Gastroesophageal sphincter (tissue), 4 donors: ENCODE results near the gene SACM1L. TPM values are rescaled to one million over a fixed set of nuclear protein-coding genes. Genes with fewer than 3 reads are reported as not detected.

Source experiments
- ATAC-seq: fragments of 150-250 bp; one replicate; pipeline ENCODE4 v1.9.1; 2016; ENCODE audit warnings: mild to moderate bottlenecking, moderate library complexity
- H3K27ac ChIP-seq, 4 donors: fragments of 200-600 bp; sonication (generic) in 3 of 4; 1 replicate in 3 of 4; 2 replicates in 1 of 4; pipeline ENCODE4 v1.5.1; 2016 to 2019
- H3K27me3 ChIP-seq: fragments of 200-600 bp; sonication (generic); one replicate; pipeline ENCODE4 v1.5.1; 2019
- H3K36me3 ChIP-seq, 2 donors: fragments of 200-600 bp; sonication (generic); one replicate each; pipeline ENCODE4 v1.5.1; 2019; ENCODE audit warnings: control low read depth in 1 of 2
- H3K4me1 ChIP-seq, 3 donors: fragments of 200-600 bp; sonication (generic); 1 replicate in 2 of 3; 2 replicates in 1 of 3; pipeline ENCODE4 v1.5.1; 2016 to 2019; ENCODE audit warnings: control low read depth in 2 of 3
- H3K4me3 ChIP-seq, 2 donors: fragments of 200-600 bp; sonication (generic); one replicate each; pipeline ENCODE4 v1.5.1; 2019; ENCODE audit warnings: mild to moderate bottlenecking in 1 of 2, moderate library complexity in 1 of 2
- H3K9me3 ChIP-seq, 3 donors: fragments of 200-600 bp; sonication (generic); one replicate each; pipeline ENCODE4 v1.5.1; 2017 to 2019; ENCODE audit warnings: control low read depth in 2 of 3
- CTCF ChIP-seq, 4 experiments: fragments of 200-600 bp in 2 of 4; fragments of 450-650 bp in 2 of 4; sonication (generic) in 1 of 4; IDR thresholded peaks; one replicate each; pipeline ENCODE4 v1.5.1; 2017 to 2019; ENCODE audit warnings: antibody characterized with exemption in 4 of 4, mild to moderate bottlenecking in 2 of 4, moderate library complexity in 2 of 4
- EP300 ChIP-seq: sonication (generic); formaldehyde crosslinking; IDR thresholded peaks from one replicate; pipeline ENCODE4 v1.6.1; 2017; ENCODE audit warnings: antibody characterized with exemption, mild to moderate bottlenecking
- POLR2A ChIP-seq, 2 donors: fragments of 450-650 bp; IDR thresholded peaks; one replicate each; pipeline ENCODE4 v1.6.1; 2017; ENCODE audit warnings: antibody characterized with exemption in 2 of 2, mild to moderate bottlenecking in 2 of 2, moderate library complexity in 1 of 2
- POLR2AphosphoS5 ChIP-seq: sonication (generic); formaldehyde crosslinking; IDR thresholded peaks from one replicate; pipeline ENCODE4 v1.6.1; 2017; ENCODE audit warnings: antibody characterized with exemption
- WGBS, 2 donors: methylation state at CpG; one replicate each; pipeline ENCODE4 v1.1.5; 2018; ENCODE audit warnings: low coverage in 1 of 2; 5-methylcytosine and 5-hydroxymethylcytosine counted together
- total RNA-seq, 4 donors: library from RNA; depleted of rRNA; stranded (reverse); fragments of >200 nt; gene quantifications; one replicate each; pipeline ENCODE4 v1.1.0, GENCODE V29; 2016

SACM1L gene
- total RNA-seq, 4 donors from 2014 or later, result 31.9 to 52.6 (median 38.2) TPM

- Histone ChIP-seq H3K4me3 (no peak overlapping the region), H3K36me3 (no peaks in the 10 kb centered on the region), H3K27me3 (no peaks in the 10 kb centered on the region), H3K9me3 (no peaks in the 10 kb centered on the region), H3K27ac (peak overlapping the region in 3 of 4 donors; percentile 55 to 78 (median 72)), H3K4me1 (peaks cover 6 to 55% (median 25%) of the 10 kb centered on the region in 3 donors)
- ATAC-seq, result peak; percentile 83
- 0 to 2% methylated on average over 1 to 2 of the region's 6 CpGs for WGBS, 2 donors
- TF ChIP-seq EP300, result no peak
- no peak for TF ChIP-seq CTCF (IDR thresholded peaks at IDR 0.05)
- no peak for TF ChIP-seq POLR2A (IDR thresholded peaks at IDR 0.05)
- peak; percentile 88 for TF ChIP-seq POLR2AphosphoS5
These were observed 42.0 kb upstream of the SACM1L start for GRCh38 chr3:45647148-45647619.

GRCh38 chr3:45653205-45653604 is 36.0 kb upstream of the SACM1L start:
- Histone ChIP-seq H3K27me3 (no peaks in the 10 kb centered on the region), H3K27ac (peak overlapping the region; percentile 18 to 64 (median 46)), H3K4me1 (peaks cover 0 to 56% (median 11%) of the 10 kb centered on the region in 3 donors), H3K4me3 (no peak overlapping the region), H3K36me3 (no peaks in the 10 kb centered on the region), H3K9me3 (no peaks in the 10 kb centered on the region)
- TF ChIP-seq EP300 (no peak), CTCF (IDR thresholded peaks at IDR 0.05) (no peak), POLR2AphosphoS5 (no peak), POLR2A (IDR thresholded peaks at IDR 0.05) (no peak)
- WGBS, 2 donors, result 40 to 48% methylated on average over 3 of the region's 3 CpGs
- no peak for ATAC-seq

- no peak for TF ChIP-seq CTCF (IDR thresholded peaks at IDR 0.05)
- no peak for TF ChIP-seq POLR2A (IDR thresholded peaks at IDR 0.05)
- TF ChIP-seq EP300, result no peak
- TF ChIP-seq POLR2AphosphoS5, result no peak
- ATAC-seq, result no peak
- 43 to 65% methylated on average over 3 to 4 of the region's 6 CpGs for WGBS, 2 donors
- Histone ChIP-seq H3K27me3 (no peaks in the 10 kb centered on the region), H3K36me3 (no peaks in the 10 kb centered on the region), H3K27ac (peak overlapping the region in 3 of 4 donors; percentile 25 to 64 (median 53)), H3K9me3 (no peaks in the 10 kb centered on the region), H3K4me3 (no peak overlapping the region), H3K4me1 (peaks cover 0 to 59% (median 11%) of the 10 kb centered on the region in 3 donors)
These were observed 34.7 kb upstream of the SACM1L start for GRCh38 chr3:45654397-45654944.

GRCh38 chr3:45655906-45656305 is 33.3 kb upstream of the SACM1L start:
- 0 to 80% methylated on average over 1 of the region's 2 CpGs for WGBS, 2 donors
- Histone ChIP-seq H3K4me3 (no peak overlapping the region), H3K27ac (peak overlapping the region in 2 of 4 donors; percentile 18 to 64), H3K9me3 (no peaks in the 10 kb centered on the region), H3K4me1 (peaks cover 0 to 71% (median 11%) of the 10 kb centered on the region in 3 donors), H3K27me3 (no peaks in the 10 kb centered on the region), H3K36me3 (no peaks in the 10 kb centered on the region)
- TF ChIP-seq POLR2A (IDR thresholded peaks at IDR 0.05), result no peak
- TF ChIP-seq CTCF (IDR thresholded peaks at IDR 0.05), result no peak
- no peak for TF ChIP-seq EP300
- TF ChIP-seq POLR2AphosphoS5, result no peak
- ATAC-seq, result no peak
